ENCODE data around the gene TRPM6.
"Not testable (repeated sequence)": the region's sequence is repeated elsewhere in the genome, so short reads cannot be mapped to it uniquely, and the experiment has no call there.

TRPM6 gene

DNA sequence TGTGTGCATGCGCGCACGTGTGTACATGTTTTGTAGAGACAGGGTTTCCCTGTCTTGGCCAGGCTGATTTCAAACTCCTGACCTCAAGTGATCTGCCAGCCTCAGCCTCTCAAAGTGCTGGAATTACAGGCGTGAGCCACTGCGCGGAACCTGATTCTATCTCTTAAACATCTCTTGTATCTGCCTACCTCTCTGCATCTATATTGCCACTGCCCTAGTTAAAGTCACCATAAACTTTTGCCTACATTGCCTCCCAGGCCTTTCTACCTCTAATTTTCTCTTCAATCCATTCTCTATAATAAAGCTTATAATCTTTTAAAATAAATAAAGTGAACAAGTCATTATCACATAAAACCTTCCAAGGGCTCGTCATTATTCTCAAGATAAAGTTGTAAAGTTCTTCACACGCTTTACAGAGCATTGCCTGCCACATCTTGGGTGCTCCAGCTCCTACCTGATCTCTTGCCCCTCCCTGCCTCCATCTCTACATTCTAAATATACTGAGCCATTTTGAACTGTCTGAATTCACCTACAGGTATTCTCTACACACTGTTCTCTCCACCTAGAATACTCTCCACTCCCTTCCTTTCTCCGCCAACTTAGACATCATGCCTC lies 15.0 kb downstream of the TRPM6 start:
- DNase-seq (ENCODE audit: low read depth) = no peak
- TF ChIP-seq, protein P1, sequence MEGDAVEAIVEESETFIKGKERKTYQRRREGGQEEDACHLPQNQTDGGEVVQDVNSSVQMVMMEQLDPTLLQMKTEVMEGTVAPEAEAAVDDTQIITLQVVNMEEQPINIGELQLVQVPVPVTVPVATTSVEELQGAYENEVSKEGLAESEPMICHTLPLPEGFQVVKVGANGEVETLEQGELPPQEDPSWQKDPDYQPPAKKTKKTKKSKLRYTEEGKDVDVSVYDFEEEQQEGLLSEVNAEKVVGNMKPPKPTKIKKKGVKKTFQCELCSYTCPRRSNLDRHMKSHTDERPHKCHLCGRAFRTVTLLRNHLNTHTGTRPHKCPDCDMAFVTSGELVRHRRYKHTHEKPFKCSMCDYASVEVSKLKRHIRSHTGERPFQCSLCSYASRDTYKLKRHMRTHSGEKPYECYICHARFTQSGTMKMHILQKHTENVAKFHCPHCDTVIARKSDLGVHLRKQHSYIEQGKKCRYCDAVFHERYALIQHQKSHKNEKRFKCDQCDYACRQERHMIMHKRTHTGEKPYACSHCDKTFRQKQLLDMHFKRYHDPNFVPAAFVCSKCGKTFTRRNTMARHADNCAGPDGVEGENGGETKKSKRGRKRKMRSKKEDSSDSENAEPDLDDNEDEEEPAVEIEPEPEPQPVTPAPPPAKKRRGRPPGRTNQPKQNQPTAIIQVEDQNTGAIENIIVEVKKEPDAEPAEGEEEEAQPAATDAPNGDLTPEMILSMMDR (IDR thresholded peaks at IDR 0.05; ENCODE audit: low read depth, low read length, missing control alignments) = no peak
- no peak overlapping the region for H3K4me3 ChIP-seq (ENCODE audit: low read depth, low read length)
- in situ Hi-C loops (cut with HindIII; ENCODE audit: low sequenced_read_pairs) = no loop called here

DNA sequence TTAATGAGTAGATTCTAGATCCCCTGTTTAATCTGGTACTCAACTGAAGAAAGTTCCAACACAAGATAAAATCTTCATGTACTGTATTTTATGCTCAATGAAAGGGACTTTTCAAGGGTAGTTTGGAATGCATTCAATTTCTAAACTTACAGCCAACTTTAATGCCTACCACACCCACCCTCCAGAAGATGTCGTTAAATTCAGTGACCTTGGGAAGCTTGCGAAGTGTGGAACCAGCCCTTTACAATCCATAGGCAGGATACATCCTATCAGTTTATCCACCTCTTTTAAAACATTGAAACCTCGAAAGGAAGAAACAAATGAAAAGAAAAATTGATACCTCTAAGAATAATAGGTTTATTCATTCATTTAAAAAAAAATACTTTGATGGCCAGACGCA lies 20.2 kb downstream of the TRPM6 start:
- TF ChIP-seq, protein P1 (IDR thresholded peaks at IDR 0.05; ENCODE audit: low read depth, low read length, missing control alignments) = no peak
- H3K4me3 ChIP-seq (ENCODE audit: low read depth, low read length) = no peak overlapping the region
- DNase-seq (ENCODE audit: low read depth) = no peak
- in situ Hi-C loops (cut with HindIII; ENCODE audit: low sequenced_read_pairs) = no loop called here

DNA sequence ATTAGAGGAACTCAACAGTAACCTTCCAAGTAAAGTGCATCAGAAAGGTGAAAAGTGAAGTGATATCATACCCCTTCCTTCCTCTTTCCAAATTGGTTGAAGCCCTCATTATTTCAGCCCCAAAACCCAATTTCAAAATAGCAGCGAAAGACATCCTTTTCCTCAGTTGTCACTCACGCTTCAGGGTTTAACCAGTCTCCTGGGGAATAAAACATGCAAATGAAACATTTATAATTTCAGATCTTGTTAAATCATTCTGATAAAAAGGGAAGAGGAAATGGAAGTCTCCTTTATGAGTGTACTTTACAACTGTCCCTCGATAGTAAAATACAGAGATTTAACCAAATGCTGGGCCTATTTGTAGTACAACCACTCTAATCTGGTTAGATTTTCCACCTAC lies 22.5 kb downstream of the TRPM6 start:
- TF ChIP-seq, protein P1 (IDR thresholded peaks at IDR 0.05; ENCODE audit: low read depth, low read length, missing control alignments) = no peak
- in situ Hi-C loops (cut with HindIII; ENCODE audit: low sequenced_read_pairs) = no loop called here
- no peak overlapping the region for H3K4me3 ChIP-seq (ENCODE audit: low read depth, low read length)
- DNase-seq (ENCODE audit: low read depth) = no peak

DNA sequence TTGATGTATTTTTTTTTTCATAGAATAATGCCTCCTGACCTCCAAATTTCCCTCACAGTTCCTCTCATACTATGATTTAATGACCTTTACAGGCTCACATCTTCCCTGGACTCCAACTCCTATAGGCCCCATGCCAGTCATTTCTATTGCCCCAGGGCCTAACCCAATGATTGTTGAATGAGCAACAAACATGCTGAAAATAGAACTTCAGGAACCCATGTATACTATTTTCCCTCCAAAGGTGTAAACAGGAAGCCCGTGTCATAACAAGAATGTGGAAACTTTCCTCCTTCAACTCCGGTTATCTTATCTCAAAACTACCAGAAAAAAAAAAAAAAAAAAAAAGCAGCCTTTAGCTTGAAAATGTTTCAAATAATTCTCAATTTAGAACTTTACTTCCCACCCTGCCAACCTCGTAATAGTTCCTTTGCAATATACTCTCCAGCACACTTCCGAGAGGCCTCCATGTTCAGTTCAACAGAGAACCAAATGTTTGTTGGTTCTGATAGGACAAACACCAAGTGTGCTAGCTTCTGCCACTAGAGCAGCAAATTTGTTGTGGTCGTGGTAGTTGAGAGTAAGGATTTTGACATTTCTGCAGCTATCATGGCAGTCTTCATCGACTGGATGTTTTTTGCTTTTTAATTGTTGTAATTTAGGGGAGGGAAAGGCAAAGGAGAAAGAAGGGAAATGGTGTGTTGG lies 25.8 kb downstream of the TRPM6 start:
- in situ Hi-C loops (cut with HindIII; ENCODE audit: low sequenced_read_pairs) = no loop called here
- TF ChIP-seq, protein P1 (IDR thresholded peaks at IDR 0.05; ENCODE audit: low read depth, low read length, missing control alignments) = no peak
- no peak overlapping the region for H3K4me3 ChIP-seq (ENCODE audit: low read depth, low read length)
- DNase-seq (ENCODE audit: low read depth) = no peak

DNA sequence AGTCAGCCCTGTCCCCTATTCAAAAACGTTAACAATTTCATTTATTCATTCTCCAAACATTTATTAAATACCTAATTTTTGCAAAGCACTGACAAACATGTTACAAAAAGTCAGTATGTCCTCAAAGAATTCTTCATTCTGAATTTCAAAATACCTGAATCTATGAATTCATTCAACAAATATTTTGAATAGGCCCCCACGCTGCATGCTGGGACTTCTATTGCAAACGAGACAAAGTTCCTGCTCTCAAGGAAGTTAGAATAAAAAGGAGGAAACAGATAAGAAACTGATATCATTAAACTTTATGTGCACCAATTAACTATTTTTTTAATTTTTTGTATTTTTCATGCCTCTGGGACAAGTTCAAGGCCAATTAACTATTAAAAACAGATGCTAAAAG lies 26.6 kb downstream of the TRPM6 start:
- in situ Hi-C loops (cut with HindIII; ENCODE audit: low sequenced_read_pairs) = no loop called here
- TF ChIP-seq, protein P1 (IDR thresholded peaks at IDR 0.05; ENCODE audit: low read depth, low read length, missing control alignments) = no peak
- DNase-seq (ENCODE audit: low read depth) = no peak
- H3K4me3 ChIP-seq (ENCODE audit: low read depth, low read length) = no peak overlapping the region

DNA sequence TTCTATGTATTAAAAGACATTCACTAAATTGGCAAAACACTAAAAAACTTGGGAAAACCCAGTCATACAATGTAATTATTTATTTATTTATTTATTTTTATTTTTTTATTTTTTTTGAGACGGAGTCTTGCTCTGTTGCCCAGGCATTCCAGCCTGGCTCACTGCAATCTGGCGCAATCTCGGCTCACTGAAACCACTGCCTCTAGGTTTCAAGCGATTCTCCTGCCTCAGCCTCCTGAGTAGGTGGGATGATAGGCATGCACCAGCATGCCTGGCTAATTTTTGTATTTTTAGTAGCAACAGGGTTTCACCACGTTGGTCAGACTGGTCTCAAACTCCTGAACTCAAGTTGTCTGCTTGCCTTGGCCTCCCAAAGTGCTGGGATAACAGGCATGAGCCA lies 27.5 kb downstream of the TRPM6 start:
- DNase-seq (ENCODE audit: low read depth); in situ Hi-C loops (cut with HindIII; ENCODE audit: low sequenced_read_pairs); H3K4me3 ChIP-seq (ENCODE audit: low read depth, low read length): not testable (repeated sequence)

DNA sequence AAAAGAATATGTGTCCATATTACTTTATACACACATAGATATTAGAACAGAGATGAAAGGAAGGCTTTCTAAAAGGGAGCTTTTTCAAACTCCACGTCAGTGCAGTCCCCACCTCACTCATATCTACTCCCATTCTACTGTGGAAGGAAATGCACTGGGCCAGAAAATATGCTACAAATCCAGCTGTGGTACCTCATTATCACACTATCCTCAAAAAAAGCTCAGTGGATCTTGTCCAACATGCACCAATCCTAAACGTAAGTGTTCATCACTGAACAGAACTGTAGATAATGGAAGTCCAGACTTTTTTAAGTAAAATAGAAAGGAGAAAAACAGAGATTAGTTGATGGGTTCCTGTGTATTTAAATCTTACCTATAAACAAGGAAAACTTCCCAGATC lies 27.9 kb downstream of the TRPM6 start:
- TF ChIP-seq, protein P1 (IDR thresholded peaks at IDR 0.05; ENCODE audit: low read depth, low read length, missing control alignments) = no peak
- DNase-seq (ENCODE audit: low read depth) = no peak
- in situ Hi-C loops (cut with HindIII; ENCODE audit: low sequenced_read_pairs) = no loop called here
- H3K4me3 ChIP-seq (ENCODE audit: low read depth, low read length) = no peak overlapping the region
